Sigmoid colon (tissue), 3 donors: ENCODE data around the gene BTBD19.

Source experiments
- CTCF ChIP-seq, 4 experiments: fragments of 450-650 bp in 3 of 4; fragments of 200-600 bp in 1 of 4; IDR thresholded peaks; one replicate each; pipeline ENCODE4 v1.5.1; 2016 to 2019; ENCODE audit warnings: antibody characterized with exemption in 4 of 4, mild to moderate bottlenecking in 3 of 4, moderate library complexity in 2 of 4
- POLR2A ChIP-seq, 2 donors: fragments of 450-650 bp; IDR thresholded peaks; one replicate each; pipeline ENCODE4 v1.6.1; 2016; ENCODE audit warnings: antibody characterized with exemption in 2 of 2, mild to moderate bottlenecking in 2 of 2, moderate library complexity in 2 of 2

- TF ChIP-seq CTCF (IDR thresholded peaks at IDR 0.05) (no peak), POLR2A (IDR thresholded peaks at IDR 0.05) (no peak)
These were observed 32.2 kb upstream of the BTBD19 start for GRCh38 chr1:44775930-44776729.
